HEK293 (cell line): Measurements from ENCODE around the gene PDZRN3.

Experiments used
- CTCF ChIA-PET: fragments of 350-600 bp; formaldehyde crosslinking; extraction: SDS; loops from one replicate; lab custom pipeline; 2021; ENCODE audit warnings: antibody characterized with exemption; lab: Yijun Ruan, JAX
- POLR2A ChIA-PET: fragments of 300-600 bp; formaldehyde crosslinking; extraction: SDS; loops from one replicate; lab custom pipeline; 2020; ENCODE audit warnings: antibody characterized with exemption, inconsistent platforms; lab: Yijun Ruan, JAX
- H3K27ac ChIP-seq: fragments of 200-500 bp; sonication (Bioruptor generic); 2 replicates; pipeline ENCODE4 v1.5.1; 2014; ENCODE audit warnings: low read depth, low read length, control low read depth, inconsistent platforms; ENCODE audit errors: extremely low read depth
- H3K36me3 ChIP-seq, 2 experiments: fragments of 200-500 bp in 1 of 2; sonication (Bioruptor generic) in 1 of 2; 1 replicate in 1 of 2; 2 replicates in 1 of 2; pipeline ENCODE4 v1.5.1; 2014 to 2017; ENCODE audit warnings: inconsistent platforms in 2 of 2, low read length in 2 of 2; ENCODE audit not compliant: control insufficient read depth in 2 of 2, insufficient read depth in 1 of 2
- H3K4me1 ChIP-seq: fragments of 200-500 bp; sonication (Bioruptor generic); 2 replicates; pipeline ENCODE4 v1.5.1; 2014; ENCODE audit warnings: mild to moderate bottlenecking, low read length, inconsistent platforms; ENCODE audit not compliant: control insufficient read depth, insufficient read depth
- H3K4me3 ChIP-seq: 2 replicates; pipeline ENCODE4 v1.5.1; 2011; ENCODE audit warnings: low read depth, mild to moderate bottlenecking, control low read depth, low read length, moderate library complexity
- H3K9me3 ChIP-seq: fragments of 200-500 bp; sonication (Bioruptor generic); 2 replicates; pipeline ENCODE4 v1.5.1; 2014; ENCODE audit warnings: low read depth, low read length, inconsistent platforms; ENCODE audit not compliant: control insufficient read depth, insufficient read depth
- ZBTB17 ChIP-seq: fragments of 450-650 bp; formaldehyde crosslinking; IDR thresholded peaks from 2 replicates; pipeline ENCODE4 v1.5.1; 2016; ENCODE audit warnings: missing biosample characterization, missing genetic modification characterization
- ZBTB44 ChIP-seq: fragments of 450-650 bp; IDR thresholded peaks from 2 replicates; pipeline ENCODE4 v1.5.1; 2018; ENCODE audit warnings: missing biosample characterization, mild to moderate bottlenecking, missing genetic modification characterization
- ZFP37 ChIP-seq: fragments of 450-650 bp; formaldehyde crosslinking; IDR thresholded peaks from 2 replicates; pipeline ENCODE4 v1.5.1; 2016; ENCODE audit warnings: missing biosample characterization, missing genetic modification characterization
- ZNF133 ChIP-seq: fragments of 450-650 bp; formaldehyde crosslinking; IDR thresholded peaks from 2 replicates; pipeline ENCODE4 v1.5.1; 2016; ENCODE audit warnings: missing biosample characterization, missing genetic modification characterization
- ZNF221 ChIP-seq: fragments of 450-650 bp; formaldehyde crosslinking; IDR thresholded peaks from 2 replicates; pipeline ENCODE4 v1.5.1; 2017; ENCODE audit warnings: missing biosample characterization, missing genetic modification characterization, borderline replicate concordance
- ZNF350 ChIP-seq: fragments of 450-650 bp; formaldehyde crosslinking; IDR thresholded peaks from 2 replicates; pipeline ENCODE4 v1.5.0; 2017; ENCODE audit warnings: missing biosample characterization, mild to moderate bottlenecking, missing genetic modification characterization
- ZNF362 ChIP-seq: fragments of 450-650 bp; formaldehyde crosslinking; IDR thresholded peaks from 2 replicates; pipeline ENCODE4 v1.5.1; 2016; ENCODE audit warnings: missing biosample characterization, missing genetic modification characterization
- ZNF645 ChIP-seq: fragments of 450-650 bp; formaldehyde crosslinking; IDR thresholded peaks from 2 replicates; pipeline ENCODE4; 2016; ENCODE audit warnings: missing biosample characterization, missing genetic modification characterization
- ZNF670 ChIP-seq: fragments of 450-650 bp; formaldehyde crosslinking; IDR thresholded peaks from 2 replicates; pipeline ENCODE4 v1.5.1; 2016; ENCODE audit warnings: missing biosample characterization, missing genetic modification characterization, low read depth
- ZNF776 ChIP-seq: fragments of 450-650 bp; formaldehyde crosslinking; IDR thresholded peaks from 2 replicates; pipeline ENCODE4 v1.5.0; 2017; ENCODE audit warnings: missing biosample characterization, missing genetic modification characterization, borderline replicate concordance
- TF ChIP-seq, protein P1 (sequence below): fragments of 450-650 bp; formaldehyde crosslinking; IDR thresholded peaks from 2 replicates; pipeline ENCODE4 v1.5.1; 2016; ENCODE audit warnings: missing biosample characterization, missing genetic modification characterization
- TF ChIP-seq, protein P2 (sequence below): fragments of 450-650 bp; formaldehyde crosslinking; IDR thresholded peaks from 2 replicates; pipeline ENCODE4 v1.5.1; 2016; ENCODE audit warnings: missing biosample characterization, missing genetic modification characterization
- TF ChIP-seq, protein P3 (sequence below): fragments of 450-650 bp; formaldehyde crosslinking; IDR thresholded peaks from 2 replicates; pipeline ENCODE4 v1.5.0; 2017; ENCODE audit warnings: missing biosample characterization, missing genetic modification characterization, borderline replicate concordance
- TF ChIP-seq, protein P4 (sequence below): fragments of 450-650 bp; formaldehyde crosslinking; IDR thresholded peaks from 2 replicates; pipeline ENCODE4 v1.5.1; 2017; ENCODE audit warnings: missing biosample characterization, missing genetic modification characterization

PDZRN3 gene

DNA sequence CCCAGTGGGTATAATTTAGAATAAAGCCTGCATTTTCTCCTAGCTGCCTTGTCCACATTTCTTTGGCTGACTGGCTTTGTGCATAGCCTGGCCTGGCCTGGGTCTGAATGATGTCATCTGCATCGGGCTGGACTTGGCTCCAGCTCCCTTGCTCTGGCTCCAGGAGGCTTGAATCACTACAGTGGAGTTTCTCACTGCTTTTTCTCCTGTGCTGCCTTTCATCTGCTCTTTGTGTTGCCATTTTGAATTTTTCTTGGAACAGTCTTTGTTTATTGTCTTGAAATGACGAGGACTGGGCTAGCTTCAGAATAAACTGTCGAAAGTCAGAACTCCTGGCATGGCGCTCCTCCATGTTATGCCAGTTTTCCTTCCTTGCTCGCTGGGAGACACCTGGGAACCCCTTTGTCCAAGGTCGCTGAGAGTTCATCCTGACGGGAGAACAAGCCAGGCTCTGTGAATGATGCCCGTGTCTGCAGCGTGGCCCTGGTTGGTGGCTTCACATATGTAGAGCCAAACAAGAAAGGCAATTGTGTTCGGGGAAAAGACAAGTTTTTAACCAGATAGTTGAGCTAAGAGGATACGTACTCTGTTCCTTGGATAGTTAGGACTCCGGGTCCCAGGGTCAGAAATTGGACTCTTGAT lies 258.9 kb downstream of the PDZRN3 start (continued):
- TF ChIP-seq ZNF362 (tag by site-specific recombination) (no peak), ZNF350 (no peak), ZBTB17 (tag by site-specific recombination) (no peak)
- TF ChIP-seq, protein P1, sequence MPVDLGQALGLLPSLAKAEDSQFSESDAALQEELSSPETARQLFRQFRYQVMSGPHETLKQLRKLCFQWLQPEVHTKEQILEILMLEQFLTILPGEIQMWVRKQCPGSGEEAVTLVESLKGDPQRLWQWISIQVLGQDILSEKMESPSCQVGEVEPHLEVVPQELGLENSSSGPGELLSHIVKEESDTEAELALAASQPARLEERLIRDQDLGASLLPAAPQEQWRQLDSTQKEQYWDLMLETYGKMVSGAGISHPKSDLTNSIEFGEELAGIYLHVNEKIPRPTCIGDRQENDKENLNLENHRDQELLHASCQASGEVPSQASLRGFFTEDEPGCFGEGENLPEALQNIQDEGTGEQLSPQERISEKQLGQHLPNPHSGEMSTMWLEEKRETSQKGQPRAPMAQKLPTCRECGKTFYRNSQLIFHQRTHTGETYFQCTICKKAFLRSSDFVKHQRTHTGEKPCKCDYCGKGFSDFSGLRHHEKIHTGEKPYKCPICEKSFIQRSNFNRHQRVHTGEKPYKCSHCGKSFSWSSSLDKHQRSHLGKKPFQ = no peak

DNA sequence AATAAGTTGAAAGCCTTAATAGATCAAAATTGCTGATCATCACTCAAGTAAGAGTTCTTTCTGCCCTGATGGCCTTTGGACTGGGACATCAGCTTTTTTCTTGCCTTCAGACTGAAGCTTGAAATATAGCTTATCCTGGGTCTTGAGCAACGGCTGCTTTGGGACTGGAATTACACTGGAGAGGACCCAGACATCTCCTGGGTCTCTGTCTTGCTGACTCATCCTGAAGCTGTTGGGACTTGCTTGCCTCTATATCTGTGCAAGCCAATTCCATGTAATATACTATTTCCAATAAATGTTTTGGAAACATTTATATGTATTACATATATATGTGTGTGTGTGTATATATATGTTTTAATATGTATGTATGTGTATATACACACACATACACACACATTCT lies 260.2 kb downstream of the PDZRN3 start:
- CTCF ChIA-PET = no interaction called here
- Histone ChIP-seq H3K4me1 (no peaks in the 10 kb centered on the region), H3K36me3 (no peaks in the 10 kb centered on the region), H3K4me3 (no peak overlapping the region), H3K27ac (no peak overlapping the region), H3K9me3 (no peaks in the 10 kb centered on the region)
- POLR2A ChIA-PET = no interaction called here
- TF ChIP-seq ZNF221 (tag by site-specific recombination) = no peak
- no peak for TF ChIP-seq ZNF670 (tag by site-specific recombination)
- no peak for TF ChIP-seq ZBTB44 (tag by site-specific recombination)
- TF ChIP-seq, protein P2, sequence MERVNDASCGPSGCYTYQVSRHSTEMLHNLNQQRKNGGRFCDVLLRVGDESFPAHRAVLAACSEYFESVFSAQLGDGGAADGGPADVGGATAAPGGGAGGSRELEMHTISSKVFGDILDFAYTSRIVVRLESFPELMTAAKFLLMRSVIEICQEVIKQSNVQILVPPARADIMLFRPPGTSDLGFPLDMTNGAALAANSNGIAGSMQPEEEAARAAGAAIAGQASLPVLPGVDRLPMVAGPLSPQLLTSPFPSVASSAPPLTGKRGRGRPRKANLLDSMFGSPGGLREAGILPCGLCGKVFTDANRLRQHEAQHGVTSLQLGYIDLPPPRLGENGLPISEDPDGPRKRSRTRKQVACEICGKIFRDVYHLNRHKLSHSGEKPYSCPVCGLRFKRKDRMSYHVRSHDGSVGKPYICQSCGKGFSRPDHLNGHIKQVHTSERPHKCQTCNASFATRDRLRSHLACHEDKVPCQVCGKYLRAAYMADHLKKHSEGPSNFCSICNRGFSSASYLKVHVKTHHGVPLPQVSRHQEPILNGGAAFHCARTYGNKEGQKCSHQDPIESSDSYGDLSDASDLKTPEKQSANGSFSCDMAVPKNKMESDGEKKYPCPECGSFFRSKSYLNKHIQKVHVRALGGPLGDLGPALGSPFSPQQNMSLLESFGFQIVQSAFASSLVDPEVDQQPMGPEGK (tag by site-specific recombination) = no peak
- no peak for TF ChIP-seq ZNF133
- no peak for TF ChIP-seq ZFP37 (tag by site-specific recombination)
- TF ChIP-seq, protein P3, sequence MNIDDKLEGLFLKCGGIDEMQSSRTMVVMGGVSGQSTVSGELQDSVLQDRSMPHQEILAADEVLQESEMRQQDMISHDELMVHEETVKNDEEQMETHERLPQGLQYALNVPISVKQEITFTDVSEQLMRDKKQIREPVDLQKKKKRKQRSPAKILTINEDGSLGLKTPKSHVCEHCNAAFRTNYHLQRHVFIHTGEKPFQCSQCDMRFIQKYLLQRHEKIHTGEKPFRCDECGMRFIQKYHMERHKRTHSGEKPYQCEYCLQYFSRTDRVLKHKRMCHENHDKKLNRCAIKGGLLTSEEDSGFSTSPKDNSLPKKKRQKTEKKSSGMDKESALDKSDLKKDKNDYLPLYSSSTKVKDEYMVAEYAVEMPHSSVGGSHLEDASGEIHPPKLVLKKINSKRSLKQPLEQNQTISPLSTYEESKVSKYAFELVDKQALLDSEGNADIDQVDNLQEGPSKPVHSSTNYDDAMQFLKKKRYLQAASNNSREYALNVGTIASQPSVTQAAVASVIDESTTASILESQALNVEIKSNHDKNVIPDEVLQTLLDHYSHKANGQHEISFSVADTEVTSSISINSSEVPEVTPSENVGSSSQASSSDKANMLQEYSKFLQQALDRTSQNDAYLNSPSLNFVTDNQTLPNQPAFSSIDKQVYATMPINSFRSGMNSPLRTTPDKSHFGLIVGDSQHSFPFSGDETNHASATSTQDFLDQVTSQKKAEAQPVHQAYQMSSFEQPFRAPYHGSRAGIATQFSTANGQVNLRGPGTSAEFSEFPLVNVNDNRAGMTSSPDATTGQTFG (tag by site-specific recombination) = no peak
- TF ChIP-seq ZNF776 (tag by site-specific recombination) = no peak
- TF ChIP-seq ZNF645 (tag by site-specific recombination) = no peak
- TF ChIP-seq, protein P4, sequence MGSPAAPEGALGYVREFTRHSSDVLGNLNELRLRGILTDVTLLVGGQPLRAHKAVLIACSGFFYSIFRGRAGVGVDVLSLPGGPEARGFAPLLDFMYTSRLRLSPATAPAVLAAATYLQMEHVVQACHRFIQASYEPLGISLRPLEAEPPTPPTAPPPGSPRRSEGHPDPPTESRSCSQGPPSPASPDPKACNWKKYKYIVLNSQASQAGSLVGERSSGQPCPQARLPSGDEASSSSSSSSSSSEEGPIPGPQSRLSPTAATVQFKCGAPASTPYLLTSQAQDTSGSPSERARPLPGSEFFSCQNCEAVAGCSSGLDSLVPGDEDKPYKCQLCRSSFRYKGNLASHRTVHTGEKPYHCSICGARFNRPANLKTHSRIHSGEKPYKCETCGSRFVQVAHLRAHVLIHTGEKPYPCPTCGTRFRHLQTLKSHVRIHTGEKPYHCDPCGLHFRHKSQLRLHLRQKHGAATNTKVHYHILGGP (tag by site-specific recombination) = no peak
